PFSK-1 (cell line): ENCODE measurements around the gene PRDM16.

Experiments
- FOXP2 ChIP-seq: optimal IDR thresholded peaks from 2 replicates; pipeline ENCODE3; 2011; ENCODE audit warnings: borderline replicate concordance, control low read depth, inconsistent platforms; ENCODE audit not compliant: insufficient read depth; ENCODE audit errors: extremely low read length, extremely low read depth
- POLR2AphosphoS5 ChIP-seq: IDR thresholded peaks from 2 replicates; pipeline ENCODE4 v1.6.1; 2012; ENCODE audit warnings: low read depth, mild to moderate bottlenecking, control low read depth, low read length, moderate library complexity
- SIN3A ChIP-seq: IDR thresholded peaks from 2 replicates; pipeline ENCODE4 v1.6.1; 2012; ENCODE audit warnings: mild to moderate bottlenecking, low read length, moderate library complexity, borderline replicate concordance; ENCODE audit not compliant: insufficient read depth
- TAF1 ChIP-seq: IDR thresholded peaks from 2 replicates; pipeline ENCODE4 v1.6.1; 2012; ENCODE audit warnings: low read length, control low read depth, borderline replicate concordance; ENCODE audit not compliant: insufficient read depth
- TF ChIP-seq, protein P1 (sequence below), 2 experiments: IDR thresholded peaks; 2 replicates each; pipeline versions ENCODE4 v1.6.1 to v1.8.0; 2011 to 2012; ENCODE audit warnings: low read depth in 2 of 2, low read length in 2 of 2, control low read depth in 1 of 2, inconsistent platforms in 1 of 2, mild to moderate bottlenecking in 1 of 2, moderate library complexity in 1 of 2; ENCODE audit not compliant: insufficient read depth in 1 of 2

DNA sequence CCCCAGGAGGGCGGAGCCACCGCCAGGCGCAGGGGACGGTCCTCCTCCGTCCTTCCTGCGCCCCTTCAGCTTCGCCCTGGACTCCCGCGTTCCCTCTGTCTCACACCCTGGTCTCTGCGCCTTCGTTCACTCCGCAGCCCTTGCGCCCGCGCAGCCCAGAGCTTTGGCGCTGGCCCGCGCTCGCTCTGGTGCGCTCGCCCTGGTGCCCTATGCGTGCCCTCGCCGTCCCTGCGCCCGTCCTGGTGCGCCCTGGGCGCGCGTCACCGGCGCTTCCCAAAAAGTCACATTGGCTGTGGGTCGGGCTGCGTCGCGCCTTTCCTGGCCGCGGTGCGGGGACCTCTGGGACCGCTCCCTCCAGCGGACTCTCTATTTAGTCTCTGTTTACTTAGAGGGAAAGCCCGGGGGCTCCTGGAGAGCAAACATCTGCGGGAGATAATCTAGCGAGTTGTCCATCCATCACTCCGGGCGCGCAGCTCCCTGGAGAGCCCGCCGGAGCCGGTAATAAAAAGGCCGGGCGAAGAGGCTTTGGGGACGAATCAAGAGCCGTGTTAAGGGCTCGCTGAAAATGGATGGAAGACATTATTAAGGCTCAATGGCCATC is 178.6 kb downstream of the PRDM16 start:
- TF ChIP-seq, protein P1, sequence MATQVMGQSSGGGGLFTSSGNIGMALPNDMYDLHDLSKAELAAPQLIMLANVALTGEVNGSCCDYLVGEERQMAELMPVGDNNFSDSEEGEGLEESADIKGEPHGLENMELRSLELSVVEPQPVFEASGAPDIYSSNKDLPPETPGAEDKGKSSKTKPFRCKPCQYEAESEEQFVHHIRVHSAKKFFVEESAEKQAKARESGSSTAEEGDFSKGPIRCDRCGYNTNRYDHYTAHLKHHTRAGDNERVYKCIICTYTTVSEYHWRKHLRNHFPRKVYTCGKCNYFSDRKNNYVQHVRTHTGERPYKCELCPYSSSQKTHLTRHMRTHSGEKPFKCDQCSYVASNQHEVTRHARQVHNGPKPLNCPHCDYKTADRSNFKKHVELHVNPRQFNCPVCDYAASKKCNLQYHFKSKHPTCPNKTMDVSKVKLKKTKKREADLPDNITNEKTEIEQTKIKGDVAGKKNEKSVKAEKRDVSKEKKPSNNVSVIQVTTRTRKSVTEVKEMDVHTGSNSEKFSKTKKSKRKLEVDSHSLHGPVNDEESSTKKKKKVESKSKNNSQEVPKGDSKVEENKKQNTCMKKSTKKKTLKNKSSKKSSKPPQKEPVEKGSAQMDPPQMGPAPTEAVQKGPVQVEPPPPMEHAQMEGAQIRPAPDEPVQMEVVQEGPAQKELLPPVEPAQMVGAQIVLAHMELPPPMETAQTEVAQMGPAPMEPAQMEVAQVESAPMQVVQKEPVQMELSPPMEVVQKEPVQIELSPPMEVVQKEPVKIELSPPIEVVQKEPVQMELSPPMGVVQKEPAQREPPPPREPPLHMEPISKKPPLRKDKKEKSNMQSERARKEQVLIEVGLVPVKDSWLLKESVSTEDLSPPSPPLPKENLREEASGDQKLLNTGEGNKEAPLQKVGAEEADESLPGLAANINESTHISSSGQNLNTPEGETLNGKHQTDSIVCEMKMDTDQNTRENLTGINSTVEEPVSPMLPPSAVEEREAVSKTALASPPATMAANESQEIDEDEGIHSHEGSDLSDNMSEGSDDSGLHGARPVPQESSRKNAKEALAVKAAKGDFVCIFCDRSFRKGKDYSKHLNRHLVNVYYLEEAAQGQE (IDR thresholded peaks at IDR 0.05; ENCODE audit: insufficient read depth in 1 of 2, low read depth in 2 of 2, low read length in 2 of 2): no peak
- TF ChIP-seq TAF1: no peak
- no peak for TF ChIP-seq SIN3A
- TF ChIP-seq POLR2AphosphoS5: no peak
- no peak for TF ChIP-seq FOXP2
